Ishikawa (cell line): ENCODE data around the gene DTX1.
A peak's percentile ranks its signal among the peaks of the same experiment; 100 is the strongest.

Source experiments
- CEBPB ChIP-seq: IDR thresholded peaks from 2 replicates; pipeline ENCODE4 v1.6.1; 2012
- CREB1 ChIP-seq: IDR thresholded peaks from 2 replicates; pipeline ENCODE4 v1.6.1; 2012; ENCODE audit warnings: low read depth
- EGR1 ChIP-seq: IDR thresholded peaks from 2 replicates; pipeline ENCODE4 v1.6.1; 2012
- FOXM1 ChIP-seq: IDR thresholded peaks from 2 replicates; pipeline ENCODE4 v1.6.1; 2012; ENCODE audit warnings: low read depth, borderline replicate concordance
- TAF1 ChIP-seq: IDR thresholded peaks from 2 replicates; pipeline ENCODE4 v1.6.1; 2012; ENCODE audit warnings: low read depth, mild to moderate bottlenecking
- TCF12 ChIP-seq: IDR thresholded peaks from 2 replicates; pipeline ENCODE4 v1.6.1; 2012; ENCODE audit warnings: low read depth

DNA sequence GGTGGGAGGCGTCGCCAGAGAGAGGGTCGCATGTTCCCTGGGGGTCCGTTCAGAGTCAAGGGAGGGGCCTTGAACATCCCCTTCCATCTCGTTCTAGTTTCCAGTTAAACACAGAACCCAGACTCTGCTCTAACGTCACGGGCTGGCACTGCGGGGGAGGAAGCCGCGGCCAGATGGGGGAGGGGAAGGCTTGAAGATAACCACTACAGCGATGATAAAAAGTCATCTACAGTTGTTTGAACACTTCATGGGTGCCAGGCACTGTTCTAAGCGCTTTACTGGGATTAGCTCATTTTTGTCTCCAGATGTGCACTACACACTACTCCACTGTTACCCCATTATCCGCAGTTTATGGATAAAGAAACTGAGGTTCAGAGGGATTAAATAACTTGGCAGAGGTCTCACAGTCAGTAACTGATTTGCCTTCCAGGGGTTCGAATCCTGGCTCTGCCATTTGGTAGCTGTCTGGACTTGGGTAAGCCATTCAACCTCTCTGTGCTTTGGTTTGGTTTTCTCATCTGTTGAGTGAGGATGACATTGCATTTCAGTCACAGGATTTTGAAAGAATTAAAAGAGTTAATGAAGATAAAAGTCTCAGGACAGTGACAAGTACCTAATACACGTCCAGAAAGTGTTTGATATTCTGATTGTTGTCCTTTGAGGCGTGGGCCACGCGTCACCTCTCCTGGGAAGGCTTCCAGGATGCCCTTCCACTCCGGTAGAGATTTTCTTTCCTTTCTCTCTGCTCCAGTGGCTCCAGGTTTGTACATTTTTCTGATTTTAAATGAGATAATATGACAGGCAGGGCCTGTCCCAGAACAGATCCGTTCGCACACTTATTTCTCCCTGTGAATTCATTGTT is 79.8 kb downstream of the DTX1 start:
- peak; percentile 78 for TF ChIP-seq EGR1
- TF ChIP-seq CREB1, result no peak
- TF ChIP-seq FOXM1, result no peak; the same call in 1 of the 2 replicates
- TF ChIP-seq TAF1, result no peak
- no peak for TF ChIP-seq CEBPB
- peak; percentile 6 for TF ChIP-seq TCF12
